Uterus (tissue), 4 donors: ENCODE results near the gene COL15A1. TPM values are rescaled to one million over a fixed set of nuclear protein-coding genes. Genes with fewer than 3 reads are reported as not detected.
A peak's percentile ranks its signal among the peaks of the same experiment; 100 is the strongest.

Experiments used
- DNase-seq, 2 donors: peaks; one replicate each; pipeline ENCODE4 v3.0.0-alpha.2; 2019 to 2020
- H3K27ac ChIP-seq, 2 donors: fragments of 200-600 bp; sonication (generic); 1 replicate in 1 of 2; 2 replicates in 1 of 2; pipeline ENCODE4 v1.5.1; 2016 to 2018
- H3K27me3 ChIP-seq, 2 donors: fragments of 200-600 bp; sonication (generic); one replicate each; pipeline ENCODE4 v1.5.1; 2018 to 2019; ENCODE audit warnings: control low read depth in 1 of 2
- H3K36me3 ChIP-seq, 2 donors: fragments of 200-600 bp; sonication (generic); one replicate each; pipeline ENCODE4 v1.5.1; 2019; ENCODE audit warnings: control low read depth in 1 of 2
- H3K4me1 ChIP-seq, 2 donors: fragments of 200-600 bp; sonication (generic); one replicate each; pipeline ENCODE4 v1.5.1; 2018 to 2019; ENCODE audit warnings: control low read depth in 1 of 2
- H3K4me3 ChIP-seq, 2 donors: fragments of 200-600 bp; sonication (generic); 1 replicate in 1 of 2; 2 replicates in 1 of 2; pipeline ENCODE4 v1.5.1; 2018 to 2019; ENCODE audit warnings: mild to moderate bottlenecking in 1 of 2
- H3K9me3 ChIP-seq, 2 donors: fragments of 200-600 bp; sonication (generic); one replicate each; pipeline ENCODE4 v1.5.1; 2019; ENCODE audit warnings: control low read depth in 1 of 2
- CTCF ChIP-seq, 4 experiments: fragments of 200-600 bp in 2 of 4; fragments of 450-650 bp in 2 of 4; sonication (generic) in 2 of 4; IDR thresholded peaks; one replicate each; pipeline ENCODE4 v1.5.1; 2016 to 2019; ENCODE audit warnings: antibody characterized with exemption in 4 of 4, mild to moderate bottlenecking in 2 of 4, moderate library complexity in 1 of 4
- POLR2A ChIP-seq, 2 donors: fragments of 450-650 bp; IDR thresholded peaks; one replicate each; pipeline ENCODE4 v1.6.1; 2016; ENCODE audit warnings: antibody characterized with exemption in 2 of 2, mild to moderate bottlenecking in 1 of 2, moderate library complexity in 1 of 2
- intact Hi-C: fragments of 100-400 bp; cut with DNase I; formaldehyde crosslinking; loops from one replicate; pipeline ENCODE4 v1.15.1; 2023; ENCODE audit warnings: low total_unique reads
- total RNA-seq, 4 donors: library from RNA; depleted of rRNA in 3 of 4; stranded (reverse); fragments of >200 nt in 3 of 4; gene quantifications; one replicate each; pipeline versions ENCODE4 v1.1.0 to v1.2.4, GENCODE V29; 2014 to 2023
- donor health status: DM: yes; HTN: yes; CAD: no.

Gene COL15A1
- total RNA-seq, 4 donors from 2014 or later, result 20.3 to 160 (median 50.4) TPM

GRCh38 chr9:98935071-98935505, 8.6 kb upstream of the COL15A1 start:
- Histone ChIP-seq H3K4me3 (no peak overlapping the region), H3K27me3 (no peaks in the 10 kb centered on the region), H3K36me3 (no peaks in the 10 kb centered on the region), H3K27ac (no peak overlapping the region), H3K9me3 (no peaks in the 10 kb centered on the region), H3K4me1 (no peaks in the 10 kb centered on the region)
- TF ChIP-seq CTCF (IDR thresholded peaks at IDR 0.05), result no peak
- no peak for TF ChIP-seq POLR2A (IDR thresholded peaks at IDR 0.05)
- intact Hi-C loops, result no loop called here
- DNase-seq, result no peak

GRCh38 chr9:98940276-98940675, 3.4 kb upstream of the COL15A1 start:
- Histone ChIP-seq H3K27ac (no peak overlapping the region), H3K27me3 (no peaks in the 10 kb centered on the region), H3K4me3 (no peak overlapping the region), H3K36me3 (no peaks in the 10 kb centered on the region), H3K4me1 (no peaks in the 10 kb centered on the region), H3K9me3 (no peaks in the 10 kb centered on the region)
- no peak for DNase-seq
- TF ChIP-seq POLR2A (IDR thresholded peaks at IDR 0.05), result no peak
- intact Hi-C loops, result no loop called here

GRCh38 chr9:98941946-98942523, 1.7 kb upstream of the COL15A1 start:
- Histone ChIP-seq H3K4me1 (no peaks in the 10 kb centered on the region), H3K27ac (no peak overlapping the region), H3K4me3 (no peak overlapping the region), H3K9me3 (no peaks in the 10 kb centered on the region), H3K27me3 (no peaks in the 10 kb centered on the region), H3K36me3 (no peaks in the 10 kb centered on the region)
- TF ChIP-seq POLR2A (IDR thresholded peaks at IDR 0.05), result no peak
- intact Hi-C loops, result no loop called here
- no peak for DNase-seq

GRCh38 chr9:98942906-98943681, 613 bp upstream of the COL15A1 start:
- no peaks in the 10 kb centered on the region for H3K4me1 ChIP-seq

GRCh38 chr9:98944057-98944733, 488 bp downstream of the COL15A1 start:
- Histone ChIP-seq H3K36me3 (no peaks in the 10 kb centered on the region), H3K4me3 (peak overlapping the region; percentile 56 to 70), H3K27me3 (no peaks in the 10 kb centered on the region), H3K4me1 (no peaks in the 10 kb centered on the region), H3K27ac (peak overlapping the region; percentile 73 to 82), H3K9me3 (no peaks in the 10 kb centered on the region)
- TF ChIP-seq CTCF (IDR thresholded peaks at IDR 0.05) (no peak), POLR2A (IDR thresholded peaks at IDR 0.05) (no peak)
- intact Hi-C loops, result no loop called here
- peak; percentile 34 to 38 for DNase-seq

More at GRCh38 chr9:98942906-98943681, 613 bp upstream of the COL15A1 start:
- H3K36me3 ChIP-seq, result no peaks in the 10 kb centered on the region
- no peak for DNase-seq
- no peak for TF ChIP-seq POLR2A (IDR thresholded peaks at IDR 0.05)
- no peak for TF ChIP-seq CTCF (IDR thresholded peaks at IDR 0.05)
- H3K9me3 ChIP-seq, result no peaks in the 10 kb centered on the region
- intact Hi-C loops, result no loop called here
- no peaks in the 10 kb centered on the region for H3K27me3 ChIP-seq
- H3K4me3 ChIP-seq, result peak overlapping the region; percentile 56 to 70
- peak overlapping the region; percentile 73 to 82 for H3K27ac ChIP-seq

GRCh38 chr9:98944734-98945074, 997 bp downstream of the COL15A1 start:
- H3K4me1 ChIP-seq, result no peaks in the 10 kb centered on the region
- H3K27ac ChIP-seq, result peak overlapping the region; percentile 73 to 82
- intact Hi-C loops, result no loop called here

More at GRCh38 chr9:98944734-98945074, 997 bp downstream of the COL15A1 start:
- H3K27me3 ChIP-seq, result no peaks in the 10 kb centered on the region
- peak overlapping the region; percentile 56 to 70 for H3K4me3 ChIP-seq
- DNase-seq, result no peak
- no peaks in the 10 kb centered on the region for H3K9me3 ChIP-seq
- no peak for TF ChIP-seq POLR2A (IDR thresholded peaks at IDR 0.05)
- TF ChIP-seq CTCF (IDR thresholded peaks at IDR 0.05), result no peak
- no peaks in the 10 kb centered on the region for H3K36me3 ChIP-seq
